Left hindlimb (tissue), 1 donor: ENCODE data around the gene MSX2.
"Not testable (repeated sequence)": the region's sequence is repeated elsewhere in the genome, so short reads cannot be mapped to it uniquely, and the experiment has no call there.

Source experiments
- DNase-seq: peaks from one replicate; pipeline ENCODE4 v3.0.0-alpha.2; 2018

MSX2 gene

DNA sequence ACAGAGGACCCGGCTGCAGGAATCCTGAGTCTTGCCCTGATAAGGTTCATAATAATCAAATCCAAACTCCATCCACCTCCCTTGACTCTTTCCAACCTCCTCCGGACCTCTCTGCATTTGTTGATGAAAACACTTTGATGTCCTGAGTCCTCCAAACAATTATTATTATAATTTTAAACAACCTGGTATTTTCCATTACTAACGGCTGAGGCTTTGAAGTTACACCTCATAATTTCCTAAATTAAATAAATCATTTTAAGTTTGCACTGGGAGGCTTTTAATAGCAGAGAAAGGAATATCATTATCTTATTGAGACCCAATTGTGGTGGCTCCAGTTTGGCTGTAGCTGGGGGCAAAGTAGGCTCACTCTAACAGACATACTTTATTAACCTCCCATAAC, 9.5 kb downstream of the MSX2 start:
- DNase-seq: no peak

DNA sequence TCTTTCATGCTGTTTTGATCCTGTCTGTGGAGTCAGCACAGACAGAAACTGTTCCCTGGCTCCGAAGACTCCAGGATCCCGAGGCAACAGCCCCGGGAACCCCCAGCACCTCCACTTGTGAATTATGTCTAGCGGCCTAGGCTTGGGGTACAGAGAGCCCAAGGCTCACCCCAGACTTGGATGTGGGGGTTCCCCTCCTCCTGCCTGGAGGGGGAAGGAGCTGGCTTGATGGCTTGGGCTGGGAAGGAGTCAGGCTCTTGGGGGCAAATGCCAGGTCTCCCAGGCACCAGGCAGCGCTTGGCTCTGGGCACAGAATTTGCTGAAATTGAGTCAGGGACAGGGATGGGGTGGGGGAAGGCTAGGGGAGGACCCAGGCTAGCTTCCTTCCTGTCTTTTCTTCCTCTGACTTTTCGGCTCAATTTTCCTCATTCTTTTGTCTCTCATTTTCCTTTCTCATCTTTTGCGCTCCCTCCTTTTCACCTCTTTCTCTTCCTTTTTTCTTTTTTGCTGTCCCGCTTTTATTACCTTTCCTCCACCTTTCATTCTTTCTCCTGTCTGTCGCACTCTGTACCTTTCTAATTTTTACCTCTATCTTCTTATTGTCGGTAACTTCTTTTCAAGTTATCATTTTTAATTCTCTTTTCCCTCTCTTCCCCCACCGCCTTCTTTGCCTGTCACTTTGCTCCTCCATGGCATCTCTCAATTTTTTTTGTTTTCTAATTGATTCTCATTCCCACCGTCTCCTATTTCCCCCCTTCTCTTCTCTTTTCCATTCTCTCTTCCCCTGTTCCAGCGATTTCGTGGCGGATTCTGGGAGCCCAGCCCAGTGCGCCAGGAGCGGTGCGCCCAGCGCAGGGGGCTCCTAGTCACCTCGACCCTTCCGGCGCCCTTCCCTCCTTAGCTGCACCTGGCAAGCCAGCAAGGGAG, 10.5 kb downstream of the MSX2 start:
- no peak for DNase-seq

DNA sequence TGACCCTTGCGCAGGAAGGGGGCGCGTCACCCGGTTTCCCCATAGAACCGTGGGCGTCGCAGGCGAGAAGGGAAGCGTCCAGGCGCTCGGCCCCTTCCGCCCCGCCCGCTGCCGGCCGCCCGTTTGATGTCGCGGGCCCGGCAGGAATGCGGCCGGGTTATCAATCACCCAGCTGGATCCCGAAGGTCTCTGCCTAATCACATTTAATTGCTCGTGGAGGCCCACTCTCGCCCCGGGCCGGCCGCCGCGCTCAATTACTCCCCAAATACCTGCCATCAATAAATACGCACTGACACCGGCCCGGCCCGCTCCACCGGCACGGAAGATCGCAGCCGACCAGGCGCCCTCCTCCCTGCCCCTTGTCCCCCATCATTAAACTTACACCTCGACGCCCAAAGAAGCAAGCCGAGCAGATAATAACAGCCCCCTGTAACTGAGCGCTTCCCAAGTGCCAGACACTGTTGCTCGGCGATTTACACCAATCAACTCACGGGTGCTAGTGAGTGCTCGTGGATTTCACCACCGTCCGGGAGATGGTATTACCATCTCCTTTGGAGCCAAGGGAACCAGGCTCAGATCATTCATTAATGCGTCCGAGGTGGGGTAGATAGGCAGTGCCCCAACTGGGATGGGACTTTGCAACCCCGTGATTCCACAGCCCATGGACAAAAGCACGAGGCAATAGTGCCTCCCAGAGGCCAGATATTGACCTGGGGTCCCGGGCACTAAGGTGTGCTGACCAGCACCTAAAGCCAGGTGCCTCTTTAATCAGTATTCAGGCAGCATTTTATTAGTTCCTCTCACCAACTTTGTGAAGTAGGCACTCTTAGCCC, 11.3 kb downstream of the MSX2 start:
- no peak for DNase-seq

DNA sequence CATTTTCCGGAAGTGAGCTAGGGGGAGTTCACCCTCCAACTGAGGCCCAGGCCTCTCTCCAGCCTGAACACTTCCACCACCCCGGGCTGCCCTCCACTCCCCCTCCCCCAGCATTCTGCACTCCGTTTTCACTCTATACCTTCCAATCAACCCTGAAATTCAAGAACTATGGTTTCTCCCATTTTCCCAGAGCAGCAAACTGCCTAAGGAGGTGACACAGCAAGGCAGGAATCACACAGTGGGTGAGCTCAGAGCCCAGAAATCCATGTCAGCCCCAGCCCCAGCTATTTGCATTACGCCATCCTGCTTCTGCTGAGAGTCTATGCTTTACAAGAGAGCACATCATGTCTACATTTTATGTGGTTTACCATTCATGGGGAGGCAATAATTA, 11.9 kb downstream of the MSX2 start:
- DNase-seq: no peak

DNA sequence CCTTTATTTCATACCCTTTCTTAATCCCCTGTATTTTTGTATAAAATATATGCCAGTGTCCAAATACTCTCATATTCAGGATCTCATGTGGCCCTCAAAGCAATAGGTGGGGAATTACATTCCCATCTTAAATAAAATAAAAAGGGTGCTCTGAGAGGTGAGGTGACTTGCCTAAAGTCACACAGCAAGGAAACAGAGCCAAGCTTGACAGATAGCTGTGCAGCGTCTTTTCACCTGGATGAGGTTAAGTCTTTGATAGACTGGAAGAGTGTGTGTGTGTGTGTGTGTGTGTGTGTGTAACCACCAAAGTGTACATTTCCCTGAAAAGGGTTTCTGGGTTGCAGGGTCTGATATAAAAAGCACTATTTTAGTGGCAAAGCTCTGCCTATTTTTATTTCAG, 12.4 kb downstream of the MSX2 start:
- DNase-seq: no peak

DNA sequence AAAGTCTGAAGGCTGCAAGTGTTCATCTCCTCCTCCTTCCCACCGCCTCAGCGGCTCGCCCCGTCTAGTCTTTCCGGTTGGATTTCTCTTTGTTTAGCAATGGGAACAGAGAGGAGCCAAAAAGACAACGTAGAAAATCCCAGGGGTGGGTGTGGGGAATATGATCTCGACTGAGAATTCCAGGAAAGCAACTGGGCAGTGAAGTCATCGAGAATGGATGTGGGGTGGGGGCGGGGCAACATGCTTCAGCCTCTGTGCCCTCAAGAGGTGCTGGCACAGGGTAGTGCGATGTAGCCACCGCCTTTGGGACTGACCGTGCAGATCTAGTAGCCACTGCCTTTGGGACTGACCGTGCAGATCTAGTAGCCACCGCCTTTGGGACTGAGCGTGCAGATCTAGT, 12.9 kb downstream of the MSX2 start:
- no peak for DNase-seq

DNA sequence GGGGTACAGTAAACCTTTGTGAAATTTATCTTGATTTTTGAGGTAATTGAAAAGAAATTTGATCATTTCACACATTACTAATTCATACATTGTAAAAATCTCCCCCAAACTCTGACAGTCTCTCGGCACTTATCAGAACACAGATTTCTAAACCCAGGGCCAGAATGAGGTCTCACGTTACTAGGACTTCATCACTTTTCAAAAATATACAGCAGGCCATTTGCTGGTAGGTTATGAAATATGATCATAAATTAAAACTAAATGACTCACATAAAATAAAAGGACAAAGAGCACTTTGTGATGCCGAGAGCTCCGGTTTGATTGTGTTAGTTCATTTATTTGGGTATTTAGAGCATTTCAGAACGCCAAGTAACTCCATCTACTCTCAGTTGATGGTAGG, 17.0 kb downstream of the MSX2 start:
- no peak for DNase-seq

DNA sequence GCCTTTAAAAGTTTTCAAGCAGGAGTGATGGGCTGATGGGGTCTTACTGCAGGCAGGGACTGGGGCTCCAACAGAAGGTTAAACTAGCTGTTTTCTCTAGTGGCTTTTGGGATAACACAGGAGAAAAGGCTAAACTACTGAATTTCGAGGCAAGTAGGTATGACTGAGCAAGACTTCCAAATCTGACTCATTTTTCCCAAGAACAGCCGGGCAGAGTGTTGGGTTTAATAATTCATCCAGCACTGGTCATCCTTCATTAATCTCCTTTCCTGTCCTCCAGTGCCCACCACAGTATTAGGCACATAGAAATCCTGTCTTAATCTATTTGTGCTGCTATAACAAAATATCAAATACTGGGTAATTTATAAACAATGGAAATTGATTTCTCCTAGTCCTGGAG, 20.5 kb downstream of the MSX2 start:
- no peak for DNase-seq

DNA sequence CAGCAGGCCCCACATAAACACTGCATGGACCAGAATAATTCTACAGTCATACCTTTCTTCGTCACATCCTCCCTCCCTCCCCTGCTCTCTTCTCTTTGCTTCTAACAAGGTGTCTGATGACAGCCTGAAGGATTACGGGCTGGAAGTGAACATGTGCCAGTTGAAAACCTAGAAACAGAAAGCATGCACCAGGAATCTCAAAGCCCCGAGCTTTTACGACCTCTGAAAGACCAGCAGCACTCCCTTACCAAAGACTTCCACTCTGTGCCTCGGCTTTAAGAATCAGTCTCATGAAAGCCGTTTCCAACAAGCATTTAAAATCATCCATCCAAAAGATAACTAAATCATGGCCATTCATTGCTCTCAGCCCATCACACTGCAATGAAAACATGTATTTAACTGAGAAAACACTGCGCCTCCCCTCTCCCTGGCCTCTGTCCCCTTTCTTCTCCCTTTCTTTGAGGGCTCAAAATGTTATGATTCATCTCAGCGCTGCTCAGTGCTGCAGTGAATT, 21.3 kb downstream of the MSX2 start:
- DNase-seq: no peak

DNA sequence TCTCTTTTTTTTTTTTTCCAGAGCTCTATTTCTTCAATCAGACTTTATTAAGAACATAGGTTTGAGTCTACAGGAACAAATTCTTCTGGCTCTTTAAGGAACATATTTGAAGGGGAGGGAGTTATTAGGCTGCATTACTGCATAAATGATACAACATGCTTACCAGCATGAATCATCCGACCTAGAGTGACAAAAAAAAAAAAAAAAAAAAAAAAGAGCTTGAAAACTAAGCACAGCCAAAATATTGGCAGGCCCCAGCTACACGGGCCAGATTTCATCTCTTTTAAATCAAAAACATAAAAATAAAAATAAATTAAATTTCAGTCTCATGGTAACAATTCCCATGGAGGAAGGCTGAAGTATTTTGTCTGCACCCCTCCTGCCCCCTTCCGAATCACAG, 26.3 kb downstream of the MSX2 start:
- DNase-seq: no peak

DNA sequence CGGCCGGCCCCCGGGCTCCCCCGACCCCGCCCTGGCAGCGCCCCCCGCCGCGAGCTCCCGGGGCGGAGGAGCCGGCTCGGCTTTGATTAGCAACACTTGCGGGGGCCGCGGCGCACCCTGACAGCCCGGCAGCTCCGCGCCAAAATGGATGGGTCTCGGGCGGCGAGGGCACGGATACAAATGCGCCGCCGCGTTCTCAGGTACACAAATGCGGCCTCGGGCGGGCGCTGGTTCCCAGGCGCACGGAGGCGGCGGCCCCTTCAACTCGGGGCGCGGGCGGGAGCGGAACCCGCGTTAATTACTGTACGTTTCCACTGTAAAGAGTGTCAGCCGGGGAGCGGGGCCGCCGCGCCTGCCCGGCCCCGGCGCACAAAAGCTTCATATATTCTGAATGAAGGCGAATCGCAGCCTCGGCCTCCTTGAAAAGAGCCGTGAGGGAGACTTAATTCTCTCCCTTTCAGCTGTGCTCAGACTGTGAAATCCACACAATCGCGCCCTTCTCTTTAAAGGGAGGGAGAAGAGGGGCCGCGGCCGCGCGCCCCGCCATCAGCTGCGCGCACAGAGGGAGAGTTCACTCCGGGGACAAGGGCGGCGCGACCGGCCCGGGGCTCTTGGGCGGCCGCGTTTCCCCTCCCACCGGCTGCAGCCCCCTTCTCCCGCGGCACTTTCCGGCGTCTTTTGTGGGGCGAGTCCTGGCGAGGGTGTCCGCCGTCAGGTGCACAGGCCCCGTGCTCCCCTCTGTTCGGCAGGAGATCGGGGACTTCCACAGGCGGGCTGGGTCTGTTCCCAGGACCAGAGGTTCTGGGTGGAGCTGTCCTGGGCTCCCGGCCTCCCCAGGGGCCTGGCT, 27.0 kb downstream of the MSX2 start:
- no peak for DNase-seq

DNA sequence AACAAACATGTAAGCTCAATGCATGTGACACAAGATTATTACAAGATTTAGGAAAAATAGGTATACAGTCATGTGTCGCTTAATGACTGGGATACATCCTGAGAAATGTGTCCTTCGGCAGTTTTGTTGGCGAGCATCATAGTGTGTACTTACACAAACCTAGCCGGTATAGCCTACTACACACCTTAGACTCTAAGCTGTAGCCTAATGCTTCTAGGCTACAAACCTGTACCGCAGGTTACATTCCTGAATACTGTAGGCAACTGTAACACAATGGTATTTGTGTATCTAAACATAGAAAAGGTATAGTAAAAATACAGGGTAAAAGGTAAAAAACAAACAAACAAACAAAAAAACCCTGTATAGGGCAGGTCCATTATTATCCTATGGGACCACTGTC, 27.7 kb downstream of the MSX2 start:
- no peak for DNase-seq

DNA sequence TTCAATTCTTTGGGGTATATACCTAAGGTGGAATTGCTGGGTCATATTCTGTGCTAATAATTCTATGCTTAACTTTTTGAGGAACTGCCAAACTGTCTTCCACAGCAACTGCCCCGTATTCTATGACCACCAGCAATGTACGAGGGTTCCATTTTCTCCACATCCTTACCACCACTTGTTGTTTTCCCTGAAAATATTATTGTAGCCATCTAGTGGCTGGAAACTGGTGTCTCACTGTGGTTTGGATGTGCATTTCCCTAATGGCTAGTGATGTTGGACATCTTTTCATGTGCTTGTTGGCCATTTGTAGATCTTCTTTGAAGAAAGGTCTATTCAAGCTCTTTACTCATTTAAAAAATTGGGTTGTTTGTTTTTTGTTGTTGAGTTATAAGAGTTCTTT, 30.7 kb downstream of the MSX2 start:
- no peak for DNase-seq

DNA sequence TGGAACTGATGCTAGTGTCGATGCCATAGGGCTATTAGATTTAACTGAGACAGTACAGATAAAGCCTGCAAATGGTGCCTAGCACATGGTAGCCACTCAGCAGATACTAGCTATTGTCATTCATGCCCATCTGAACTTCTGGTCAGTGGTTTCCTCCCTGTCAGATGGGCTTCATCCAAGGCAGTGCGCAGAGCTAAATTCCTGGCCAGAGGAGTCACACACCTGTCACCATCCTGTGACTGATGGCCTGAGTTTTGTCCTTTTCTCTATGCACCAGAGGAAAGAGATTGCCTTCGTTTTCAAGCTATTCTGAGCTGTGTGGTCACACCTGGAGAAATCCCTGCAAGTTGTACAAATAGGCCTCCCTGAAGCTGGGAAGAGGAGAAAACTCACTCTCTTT, 34.7 kb downstream of the MSX2 start:
- DNase-seq: no peak

DNA sequence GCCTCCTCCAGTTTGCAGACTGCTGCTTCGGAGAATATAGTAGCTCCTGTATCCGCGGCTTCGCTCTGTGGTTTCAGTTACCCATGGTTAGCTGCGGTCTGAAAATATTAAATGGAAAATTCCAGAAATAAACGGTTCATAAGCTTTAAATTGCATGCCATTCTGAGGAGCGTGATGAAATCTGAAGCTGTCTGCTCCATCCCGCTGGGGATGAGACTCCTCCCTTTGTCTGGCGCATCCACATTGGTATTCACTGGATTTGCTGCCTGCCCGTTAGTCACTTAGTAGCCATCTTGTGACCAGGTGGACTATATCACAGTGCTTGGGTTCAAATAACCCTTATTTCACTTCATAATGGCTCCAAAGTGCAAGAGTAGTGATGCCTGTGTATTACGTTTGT, 36.3 kb downstream of the MSX2 start:
- DNase-seq: no peak

DNA sequence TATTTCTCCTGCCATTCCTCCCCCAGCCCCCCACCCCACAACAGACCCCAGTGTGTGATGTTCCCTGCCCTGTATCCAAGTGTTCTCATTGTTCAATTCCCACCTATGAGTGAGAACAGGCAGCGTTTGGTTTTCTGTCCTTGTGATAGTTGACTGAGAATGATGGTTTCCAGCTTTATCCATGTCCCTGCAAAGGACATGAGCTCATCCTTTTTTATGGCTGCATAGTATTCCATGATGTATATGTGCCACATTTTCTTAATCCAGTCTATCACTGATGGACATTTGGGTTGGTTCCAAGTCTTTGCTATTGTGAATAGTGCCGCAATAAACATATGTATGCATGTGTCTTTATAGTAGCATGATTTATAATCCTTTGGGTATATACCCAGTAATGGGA, 37.0 kb downstream of the MSX2 start:
- not testable (repeated sequence) for DNase-seq

DNA sequence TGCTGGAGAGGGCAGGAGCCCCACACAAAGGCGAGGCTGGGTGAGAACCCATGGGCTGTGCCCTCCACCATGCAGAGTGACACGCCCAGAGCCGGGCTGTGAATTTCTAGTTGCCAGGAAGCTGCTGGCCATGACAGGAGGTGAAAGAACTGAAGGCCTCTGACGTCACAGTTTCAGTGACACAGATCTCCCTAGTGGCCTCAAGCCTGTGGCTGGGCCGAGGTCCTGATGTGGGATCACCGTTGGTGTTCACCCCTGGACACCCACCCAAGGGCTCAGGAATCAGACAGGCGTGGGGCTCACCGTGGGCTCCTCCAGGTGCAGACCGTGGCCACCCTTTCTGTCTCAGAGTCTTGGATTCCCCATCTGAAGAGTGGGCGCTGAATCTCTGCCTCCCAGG, 39.9 kb downstream of the MSX2 start:
- no peak for DNase-seq

DNA sequence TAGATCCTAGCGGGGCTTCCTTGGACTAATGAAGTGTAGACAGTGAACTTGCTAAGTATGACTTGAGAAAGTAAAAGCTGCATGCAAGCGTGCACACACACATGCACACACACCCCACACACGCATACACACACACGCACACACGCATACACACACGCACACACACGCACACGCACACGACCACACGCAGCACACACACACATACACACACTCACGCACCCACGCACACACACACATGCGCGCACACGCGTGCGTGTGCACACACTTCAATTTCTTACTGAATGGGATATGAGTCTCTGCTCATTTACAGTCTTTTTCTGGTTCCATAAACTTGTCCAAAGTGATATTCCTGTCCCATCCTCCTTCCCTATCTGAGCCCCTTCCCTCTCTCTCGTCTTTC, 41.2 kb downstream of the MSX2 start:
- no peak for DNase-seq

DNA sequence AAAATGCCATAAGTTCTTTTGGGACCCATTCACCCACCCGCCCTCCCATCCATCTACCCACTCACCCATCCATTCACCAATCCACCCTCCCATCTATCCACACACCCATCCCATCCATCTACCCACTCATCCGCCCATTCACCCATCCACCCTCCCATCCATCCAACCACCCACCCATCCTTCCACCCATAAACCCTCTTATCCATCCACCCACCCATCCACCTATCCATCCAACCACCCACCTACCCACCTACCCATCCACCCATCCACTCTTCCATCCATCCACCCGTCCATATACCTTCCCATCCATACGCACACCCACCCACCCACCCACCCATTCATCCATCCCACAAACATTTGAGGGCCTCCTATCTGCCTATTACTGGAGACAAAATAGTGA, 43.3 kb downstream of the MSX2 start:
- no peak for DNase-seq

DNA sequence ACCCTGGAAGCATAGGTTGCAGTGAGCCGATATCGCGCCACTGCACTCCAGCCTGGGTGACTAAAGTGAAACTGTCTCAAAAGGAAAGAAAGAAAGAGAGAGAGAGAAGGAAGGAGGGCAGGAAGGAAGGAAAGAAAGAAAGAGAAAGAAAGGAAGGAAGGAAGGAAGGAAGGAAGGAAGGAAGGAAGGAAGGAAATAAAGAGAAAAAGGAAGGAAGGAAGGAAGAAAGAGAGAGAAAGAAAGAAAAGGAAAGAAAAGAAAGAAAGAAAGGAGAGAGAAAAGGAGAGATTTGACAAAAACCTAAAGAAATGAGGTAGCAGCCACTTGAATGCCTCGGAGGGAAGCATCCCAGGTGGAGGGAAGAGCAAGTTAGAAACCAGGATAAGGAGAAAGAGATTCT, 44.6 kb downstream of the MSX2 start:
- DNase-seq: no peak

DNA sequence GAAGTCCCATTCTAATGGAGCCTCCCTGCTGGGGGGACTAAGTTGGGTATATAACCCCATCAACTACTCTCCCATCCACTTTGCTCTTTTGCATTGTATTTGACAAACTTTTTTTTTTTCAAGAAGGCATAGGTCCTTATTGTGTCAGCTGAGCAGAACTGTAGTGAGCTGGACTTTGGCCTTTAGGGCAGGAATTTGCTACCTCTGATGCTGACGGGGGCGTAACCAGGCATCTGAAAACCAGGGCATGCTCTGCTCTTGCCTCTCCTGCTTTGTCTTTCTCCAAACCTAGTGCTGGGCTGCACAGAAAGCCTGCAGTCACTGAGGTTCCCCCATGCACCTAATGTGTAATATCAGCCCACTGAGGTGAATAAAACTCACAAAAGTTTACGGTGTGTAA, 49.0 kb downstream of the MSX2 start:
- DNase-seq: no peak

DNA sequence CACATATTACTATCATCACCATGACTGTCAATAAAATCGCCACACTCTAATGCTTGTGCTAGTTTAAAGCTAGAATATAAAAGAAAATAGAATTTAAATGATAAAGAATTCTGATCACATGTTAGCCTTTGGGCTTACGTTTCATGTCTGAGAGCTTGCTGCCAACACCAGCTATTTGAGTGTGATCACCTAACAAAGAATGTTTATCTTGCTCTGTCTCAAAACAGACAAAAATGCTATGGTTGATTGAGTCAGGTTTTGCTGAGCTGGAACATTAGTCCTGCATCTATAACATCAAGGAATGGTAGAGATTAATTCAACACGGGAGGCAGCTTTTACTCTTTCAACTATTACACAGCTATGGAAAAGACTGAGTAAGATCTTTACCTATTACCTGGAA, 50.7 kb downstream of the MSX2 start:
- DNase-seq: no peak

DNA sequence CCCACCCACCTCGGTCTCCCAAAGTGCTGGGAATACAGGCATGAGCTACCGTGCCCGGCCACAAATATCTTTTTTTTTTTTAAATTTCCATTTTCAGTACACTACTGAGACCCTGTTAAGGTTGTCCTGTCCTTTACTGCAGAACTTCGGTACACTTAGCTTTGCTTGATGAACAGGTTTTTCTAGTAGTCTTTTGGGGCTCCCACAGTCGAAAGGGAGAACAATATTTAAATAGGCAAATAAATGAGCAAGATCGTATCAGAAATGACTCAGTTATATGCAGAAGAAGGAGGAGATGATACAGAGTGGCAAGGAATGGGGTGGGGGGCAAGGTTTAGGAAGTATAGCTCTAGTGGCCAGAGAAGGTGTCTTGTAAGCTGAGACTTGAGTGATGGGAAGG, 52.7 kb downstream of the MSX2 start:
- no peak for DNase-seq
